Endometrial microvascular endothelial cells (primary cell): Measurements from ENCODE around the gene SNX30. TPM values are rescaled to one million over a fixed set of nuclear protein-coding genes. Genes with fewer than 3 reads are reported as not detected.

ENCODE experiments used
- in situ Hi-C: cut with HindIII; loops from 2 replicates; pipeline ENCODE4 v1.10.0; 2017; ENCODE audit warnings: low sequenced_read_pairs, low pct_unique_long_range_greater_than_20kb; ENCODE audit errors: inconsistent ontology term
- total RNA-seq: library from RNA; depleted of rRNA; stranded (reverse); fragments of >200 nt; gene quantifications from one replicate; pipeline ENCODE4 v1.2.3, GENCODE V29; 2015; ENCODE audit errors: inconsistent ontology term

The SNX30 gene, protein sequence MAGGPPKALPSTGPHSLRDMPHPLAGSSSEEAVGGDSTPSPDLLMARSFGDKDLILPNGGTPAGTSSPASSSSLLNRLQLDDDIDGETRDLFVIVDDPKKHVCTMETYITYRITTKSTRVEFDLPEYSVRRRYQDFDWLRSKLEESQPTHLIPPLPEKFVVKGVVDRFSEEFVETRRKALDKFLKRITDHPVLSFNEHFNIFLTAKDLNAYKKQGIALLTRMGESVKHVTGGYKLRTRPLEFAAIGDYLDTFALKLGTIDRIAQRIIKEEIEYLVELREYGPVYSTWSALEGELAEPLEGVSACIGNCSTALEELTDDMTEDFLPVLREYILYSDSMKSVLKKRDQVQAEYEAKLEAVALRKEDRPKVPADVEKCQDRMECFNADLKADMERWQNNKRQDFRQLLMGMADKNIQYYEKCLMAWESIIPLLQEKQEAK
- total RNA-seq: 2.8 TPM

- in situ Hi-C loops: no loop called here
Measured at GRCh38 chr9:112750016-112750763, at the start of gene SNX30. Gene SNX30 (plus strand): TSS chr9:112750760. CDS start chr9:112751002, 242 bp downstream.

- in situ Hi-C loops: loop anchor here (25.0 kb wide), 1 partner anchor 616 kb away; no protein-coding TSS in a partner anchor
Measured at GRCh38 chr9:112703304-112703703, 47.3 kb upstream of the SNX30 start.

DNA sequence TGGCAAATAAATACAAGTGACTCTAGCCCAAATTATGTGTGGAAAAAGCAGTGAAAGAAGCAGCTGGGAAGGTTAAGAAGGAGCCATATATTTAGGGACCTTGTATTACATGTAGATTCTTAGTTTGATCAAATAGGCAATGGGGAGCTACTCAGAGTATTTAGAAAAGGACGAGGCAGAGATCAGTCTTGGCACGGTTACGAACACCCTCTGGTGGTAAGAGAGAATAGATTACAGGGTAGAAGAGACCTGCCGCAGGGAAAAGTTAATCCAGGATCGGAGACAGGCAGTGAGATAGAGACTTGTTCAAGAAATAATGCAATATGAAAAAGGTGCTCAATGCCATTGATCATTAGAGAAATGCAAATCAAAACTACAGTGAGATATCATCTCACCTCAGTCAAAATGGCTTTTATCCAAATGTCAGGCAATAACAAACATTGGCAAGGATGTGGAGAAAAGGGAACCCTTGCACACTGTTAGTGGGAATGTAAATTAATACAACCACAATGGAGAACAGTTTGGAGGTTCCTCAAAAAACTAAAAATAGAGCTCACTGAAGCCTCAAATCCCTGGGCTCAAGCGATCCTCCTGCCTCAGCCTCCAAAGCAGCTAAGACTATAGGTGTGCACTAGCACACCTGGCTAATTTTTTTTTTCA lies 44.7 kb upstream of the SNX30 start:
- in situ Hi-C loops: loop anchor here (25.0 kb wide), 1 partner anchor 619 kb away; no protein-coding TSS in a partner anchor

DNA sequence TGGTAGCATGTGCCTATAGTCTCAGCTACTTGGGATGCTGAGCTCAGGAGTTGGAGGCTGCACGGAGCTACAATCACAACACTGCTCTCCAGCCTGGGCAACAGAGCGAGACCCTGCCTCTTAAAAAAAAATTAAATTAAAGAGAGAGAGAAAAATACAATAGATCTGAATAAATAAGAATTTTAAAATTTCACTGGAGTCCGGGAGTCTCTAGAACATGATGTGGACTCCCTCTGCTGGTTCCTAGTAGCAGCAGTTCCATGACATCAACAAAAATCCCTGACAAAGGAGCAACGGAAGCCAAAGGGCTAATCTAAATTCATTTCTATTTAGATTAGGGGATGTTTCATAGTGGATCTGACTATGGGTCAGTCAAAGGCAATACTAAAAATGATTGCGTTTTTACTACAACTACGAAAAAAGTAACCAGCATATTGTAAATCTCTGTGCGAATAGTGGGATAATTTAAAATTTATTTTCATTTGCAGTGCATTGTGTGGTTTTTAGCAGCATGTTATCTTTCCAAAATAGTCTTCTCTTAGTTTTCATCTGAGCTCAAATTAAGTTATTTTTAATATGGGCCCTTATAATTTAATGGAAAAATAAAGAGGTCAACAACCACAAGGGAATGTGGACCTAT lies 39.4 kb upstream of the SNX30 start:
- in situ Hi-C loops: loop anchor here (25.0 kb wide), 1 partner anchor 624 kb away; no protein-coding TSS in a partner anchor

GRCh38 chr9:112712678-112713077 lies 37.9 kb upstream of the SNX30 start:
- in situ Hi-C loops: loop anchor here (25.0 kb wide), 1 partner anchor 625 kb away; no protein-coding TSS in a partner anchor

GRCh38 chr9:112717661-112718331 lies 32.8 kb upstream of the SNX30 start, which contains the start of gene INIP:
Gene INIP (minus strand): TSS chr9:112718117. CDS start chr9:112716485, 1,632 bp downstream.
- in situ Hi-C loops: loop anchor here (25.0 kb wide), 1 partner anchor 630 kb away; no protein-coding TSS in a partner anchor

DNA sequence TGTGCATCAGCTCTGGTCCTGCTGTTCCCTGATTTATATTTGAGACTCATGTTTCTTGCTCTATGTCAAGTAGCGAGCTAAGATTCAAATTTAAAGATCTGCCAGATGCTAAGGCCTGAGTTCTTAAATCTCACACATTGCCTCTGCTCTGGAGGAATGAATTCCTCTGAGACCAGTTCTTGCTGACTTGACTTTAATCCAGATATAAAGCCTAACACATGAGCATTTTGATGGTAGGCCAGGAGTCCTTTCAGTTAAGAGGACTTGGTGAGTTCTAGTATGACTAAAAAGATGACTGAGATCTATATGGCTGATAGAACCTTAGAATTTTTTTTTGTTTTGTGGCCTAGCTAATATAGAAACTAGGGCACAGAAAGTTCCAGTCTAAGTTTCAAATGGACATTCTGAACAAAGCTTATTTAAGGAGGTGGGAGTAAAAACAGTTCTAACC lies 31.3 kb upstream of the SNX30 start:
- in situ Hi-C loops: loop anchor here (25.0 kb wide), 1 partner anchor 632 kb away; no protein-coding TSS in a partner anchor

GRCh38 chr9:112719696-112720095 lies 30.9 kb upstream of the SNX30 start:
- in situ Hi-C loops: loop anchor here (25.0 kb wide), 1 partner anchor 632 kb away; no protein-coding TSS in a partner anchor

GRCh38 chr9:112720113-112720780 lies 30.3 kb upstream of the SNX30 start:
- in situ Hi-C loops: loop anchor here (25.0 kb wide), 1 partner anchor 633 kb away; no protein-coding TSS in a partner anchor

- in situ Hi-C loops: loop anchor here (25.0 kb wide), 1 partner anchor 635 kb away; no protein-coding TSS in a partner anchor
Measured at GRCh38 chr9:112722749-112723148, 27.8 kb upstream of the SNX30 start.

- in situ Hi-C loops: no loop called here
Measured at GRCh38 chr9:112725961-112726360, 24.6 kb upstream of the SNX30 start.

DNA sequence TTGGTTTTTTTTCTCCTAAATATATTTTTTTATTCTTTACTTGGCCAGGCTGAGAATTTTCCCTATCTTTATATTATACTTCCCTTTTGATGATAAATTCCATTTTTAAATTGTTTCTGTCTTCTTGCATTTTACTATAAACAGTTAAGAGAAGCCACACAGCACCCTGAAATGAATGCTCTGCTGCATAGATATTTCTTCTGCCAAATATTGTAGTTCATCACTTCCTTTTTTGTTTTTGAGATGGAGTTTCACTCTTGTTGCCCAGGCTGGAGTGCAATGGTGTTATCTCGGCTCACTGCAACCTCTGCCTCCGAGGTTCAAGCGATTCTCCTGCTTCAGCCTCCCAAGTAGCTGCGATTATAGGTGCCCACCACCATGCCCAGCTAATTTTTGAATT lies 24.1 kb upstream of the SNX30 start:
- in situ Hi-C loops: no loop called here

DNA sequence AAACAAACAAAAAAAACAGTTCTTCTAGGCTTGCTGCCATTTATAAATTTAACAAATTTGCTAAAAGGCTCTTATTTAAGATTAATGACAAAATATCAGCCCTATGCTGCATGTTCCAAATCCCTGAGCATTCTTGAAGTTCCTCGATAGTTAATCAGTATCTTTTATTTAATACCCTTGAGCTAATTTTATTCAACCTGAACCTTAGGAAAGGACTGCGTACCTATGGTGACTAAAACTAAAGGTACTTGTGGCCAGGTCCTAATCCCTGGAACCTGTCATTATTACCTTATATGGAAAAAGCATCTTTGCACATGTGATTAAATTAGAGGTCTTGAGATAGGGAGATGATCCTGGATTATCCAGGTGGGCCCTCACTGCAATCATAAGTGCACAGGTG lies 22.2 kb upstream of the SNX30 start:
- in situ Hi-C loops: no loop called here

- in situ Hi-C loops: no loop called here
Measured at GRCh38 chr9:112731971-112732370, 18.6 kb upstream of the SNX30 start.

DNA sequence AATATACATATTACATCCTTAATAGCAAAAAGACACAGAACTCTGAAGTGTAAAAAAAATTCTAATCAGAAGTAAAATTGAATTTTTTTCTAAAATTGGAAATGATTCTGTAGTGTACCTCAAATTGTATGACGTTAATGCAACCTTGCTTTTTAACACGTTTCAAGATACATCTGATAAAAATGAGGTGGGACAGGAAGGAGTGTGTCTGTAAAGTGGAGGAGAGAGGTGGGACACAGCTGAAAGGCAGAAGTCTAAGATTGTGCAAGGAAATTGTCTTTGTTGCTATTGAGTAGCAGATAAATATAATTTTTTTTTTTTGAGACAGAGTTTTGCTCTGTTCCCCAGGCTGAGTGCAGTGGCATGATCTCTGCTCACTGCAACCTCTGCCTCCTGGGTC lies 15.7 kb upstream of the SNX30 start:
- in situ Hi-C loops: no loop called here

DNA sequence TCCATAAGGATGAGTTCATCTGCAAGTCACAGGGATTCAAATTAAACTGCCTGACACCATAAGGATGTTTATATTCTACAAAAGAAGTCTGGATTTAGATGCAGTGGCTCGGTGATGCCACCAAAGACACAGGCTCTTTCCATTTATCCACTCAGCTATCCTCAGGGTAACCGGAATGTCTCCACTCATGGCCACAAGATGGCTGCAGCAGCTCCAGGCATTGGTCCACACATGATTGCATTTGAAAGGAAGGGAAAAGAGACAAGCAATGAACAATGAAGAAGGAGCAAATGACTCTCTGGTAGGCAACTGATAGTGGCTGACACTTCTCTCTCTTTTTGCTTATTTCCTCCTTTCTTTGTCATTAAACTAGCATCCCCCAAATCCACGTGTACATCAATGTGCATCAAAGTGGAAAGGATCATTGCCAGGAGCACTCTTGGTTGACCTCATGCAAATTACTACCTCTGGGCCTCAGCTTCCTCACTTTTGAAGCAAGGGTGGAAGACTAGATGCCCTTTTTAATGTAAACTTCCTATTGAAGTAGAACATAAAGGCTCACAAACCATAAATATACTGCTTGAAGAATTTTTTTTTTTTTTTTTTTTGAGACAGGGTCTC lies 7.2 kb upstream of the SNX30 start:
- in situ Hi-C loops: no loop called here

DNA sequence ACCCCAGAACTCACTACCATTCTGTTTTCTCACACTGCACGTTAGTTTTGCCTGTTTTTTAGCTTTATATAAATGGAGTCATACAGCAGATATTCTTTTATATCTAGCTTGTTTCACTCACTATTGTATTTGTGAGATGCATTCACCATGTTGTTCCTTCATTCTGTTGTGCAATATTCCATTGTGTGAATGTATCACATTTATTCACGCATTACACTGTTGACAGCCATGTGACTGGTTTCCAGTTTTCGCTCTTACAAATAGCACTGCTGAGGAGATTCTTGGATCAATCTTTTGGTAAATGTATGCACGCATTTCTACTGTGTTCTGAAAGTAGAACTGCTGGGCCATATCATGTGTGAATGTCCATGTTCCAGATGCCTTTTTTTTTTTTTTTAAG lies 6.4 kb upstream of the SNX30 start:
- in situ Hi-C loops: no loop called here
